Upper lobe of right lung (tissue), 1 donor: ENCODE results near the gene NYAP2. TPM values are rescaled to one million over a fixed set of nuclear protein-coding genes. Genes with fewer than 3 reads are reported as not detected.

Experiments
- ATAC-seq: fragments of 200-7000 bp; cut with Tn5 transposase; one replicate; pipeline ENCODE4 v1.9.1; 2020; ENCODE audit warnings: mild to moderate bottlenecking, moderate library complexity
- DNase-seq: peaks from one replicate; pipeline ENCODE4 v3.0.0-alpha.2; 2020
- H3K27ac ChIP-seq: fragments of 200-600 bp; one replicate; pipeline ENCODE4 v1.8.0; 2022
- H3K27me3 ChIP-seq: fragments of 200-600 bp; one replicate; pipeline ENCODE4 v1.8.0; 2022; ENCODE audit warnings: mild to moderate bottlenecking
- H3K36me3 ChIP-seq: fragments of 200-600 bp; one replicate; pipeline ENCODE4 v1.8.0; 2022
- H3K4me1 ChIP-seq: fragments of 200-600 bp; one replicate; pipeline ENCODE4 v1.8.0; 2022
- H3K4me3 ChIP-seq: fragments of 200-600 bp; one replicate; pipeline ENCODE4 v1.8.0; 2022; ENCODE audit warnings: mild to moderate bottlenecking
- H3K9me3 ChIP-seq: fragments of 200-600 bp; one replicate; pipeline ENCODE4 v1.8.0; 2022
- intact Hi-C: fragments of 100-400 bp; cut with DNase I; formaldehyde crosslinking; loops from one replicate; pipeline ENCODE4 v1.11.0; 2022
- total RNA-seq: library from RNA; stranded (reverse); fragmentation: NEBNext Ultra II Directional; extraction: Animal tissue kit (Norgen Biotek cat#: 25700); gene quantifications from one replicate; pipeline ENCODE4 v1.2.1, GENCODE V29; 2021
- TF ChIP-seq, protein P1 (sequence below): fragments of 200-600 bp; IDR thresholded peaks from one replicate; pipeline ENCODE4 v1.8.0; 2022; ENCODE audit warnings: antibody characterized with exemption
- donor health status: DM: no; HTN: yes; CAD: no; lungs with severe emphysema.

NYAP2 gene
- total RNA-seq, 1 donor from 2014 or later = 0.93 TPM

DNA sequence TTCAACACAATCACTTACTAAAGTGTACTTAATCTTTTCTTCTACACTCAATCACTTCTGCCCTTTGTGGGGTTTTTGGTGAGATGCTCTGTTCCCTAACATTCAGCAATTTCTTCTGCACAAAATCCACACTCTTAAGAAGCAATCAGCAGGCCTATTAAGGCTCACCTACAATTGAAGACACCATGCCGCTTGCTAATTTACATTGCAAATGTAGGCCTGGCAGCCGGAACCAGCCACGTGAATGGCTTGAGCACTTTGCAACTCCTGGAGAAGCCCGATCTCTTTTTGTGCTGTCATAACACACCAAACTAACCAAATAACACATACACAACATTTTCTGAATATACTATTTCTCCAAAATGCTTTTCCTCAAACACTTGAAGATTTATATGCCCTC lies 66.3 kb downstream of the NYAP2 start:
- Histone ChIP-seq H3K9me3 (no peaks in the 10 kb centered on the region), H3K4me1 (no peaks in the 10 kb centered on the region), H3K27me3 (no peaks in the 10 kb centered on the region), H3K36me3 (no peaks in the 10 kb centered on the region), H3K4me3 (no peak overlapping the region), H3K27ac (no peak overlapping the region)
- intact Hi-C loops = no loop called here
- ATAC-seq (no peak), DNase-seq (no peak)
- TF ChIP-seq, protein P1, sequence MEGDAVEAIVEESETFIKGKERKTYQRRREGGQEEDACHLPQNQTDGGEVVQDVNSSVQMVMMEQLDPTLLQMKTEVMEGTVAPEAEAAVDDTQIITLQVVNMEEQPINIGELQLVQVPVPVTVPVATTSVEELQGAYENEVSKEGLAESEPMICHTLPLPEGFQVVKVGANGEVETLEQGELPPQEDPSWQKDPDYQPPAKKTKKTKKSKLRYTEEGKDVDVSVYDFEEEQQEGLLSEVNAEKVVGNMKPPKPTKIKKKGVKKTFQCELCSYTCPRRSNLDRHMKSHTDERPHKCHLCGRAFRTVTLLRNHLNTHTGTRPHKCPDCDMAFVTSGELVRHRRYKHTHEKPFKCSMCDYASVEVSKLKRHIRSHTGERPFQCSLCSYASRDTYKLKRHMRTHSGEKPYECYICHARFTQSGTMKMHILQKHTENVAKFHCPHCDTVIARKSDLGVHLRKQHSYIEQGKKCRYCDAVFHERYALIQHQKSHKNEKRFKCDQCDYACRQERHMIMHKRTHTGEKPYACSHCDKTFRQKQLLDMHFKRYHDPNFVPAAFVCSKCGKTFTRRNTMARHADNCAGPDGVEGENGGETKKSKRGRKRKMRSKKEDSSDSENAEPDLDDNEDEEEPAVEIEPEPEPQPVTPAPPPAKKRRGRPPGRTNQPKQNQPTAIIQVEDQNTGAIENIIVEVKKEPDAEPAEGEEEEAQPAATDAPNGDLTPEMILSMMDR = no peak

DNA sequence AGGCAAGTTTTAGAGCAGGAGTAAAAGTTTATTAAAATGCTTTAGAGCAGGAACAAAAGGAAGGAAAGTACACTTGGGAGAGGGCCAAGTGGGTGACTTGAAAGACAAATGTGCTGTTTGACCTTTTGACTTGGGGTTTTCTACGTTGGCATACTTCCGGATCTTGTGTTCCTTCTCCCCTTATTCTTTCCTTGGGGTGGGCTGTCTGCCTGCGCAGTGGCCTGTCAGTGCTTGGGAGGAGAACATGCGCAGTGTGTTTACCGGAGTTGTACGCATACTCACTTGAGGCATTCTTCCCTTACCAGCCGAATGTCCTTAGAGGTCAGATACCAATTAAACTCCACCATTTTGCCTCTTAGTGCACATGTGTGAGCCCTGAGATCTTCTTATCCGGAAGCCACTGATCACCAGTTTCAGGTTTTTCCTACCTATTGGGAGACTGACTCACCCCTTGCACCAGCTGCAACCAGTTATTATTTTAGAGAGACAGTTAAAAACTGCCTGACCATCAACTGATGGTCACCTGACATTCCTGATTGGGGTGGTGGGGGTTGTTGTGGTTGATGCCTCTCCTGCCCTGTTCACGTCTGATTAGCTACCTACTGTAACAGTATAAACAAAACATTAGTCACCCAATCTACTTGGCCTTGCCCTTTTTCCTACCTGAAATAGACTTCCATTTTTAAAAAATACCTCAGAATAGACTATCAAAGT lies 67.5 kb downstream of the NYAP2 start:
- H3K27ac ChIP-seq = no peak overlapping the region
- no peak for DNase-seq
- ATAC-seq = no peak
- H3K27me3 ChIP-seq = no peaks in the 10 kb centered on the region
- H3K36me3 ChIP-seq = no peaks in the 10 kb centered on the region
- H3K9me3 ChIP-seq = no peaks in the 10 kb centered on the region
- no peaks in the 10 kb centered on the region for H3K4me1 ChIP-seq
- intact Hi-C loops = no loop called here
- H3K4me3 ChIP-seq = no peak overlapping the region
- TF ChIP-seq, protein P1 = no peak

DNA sequence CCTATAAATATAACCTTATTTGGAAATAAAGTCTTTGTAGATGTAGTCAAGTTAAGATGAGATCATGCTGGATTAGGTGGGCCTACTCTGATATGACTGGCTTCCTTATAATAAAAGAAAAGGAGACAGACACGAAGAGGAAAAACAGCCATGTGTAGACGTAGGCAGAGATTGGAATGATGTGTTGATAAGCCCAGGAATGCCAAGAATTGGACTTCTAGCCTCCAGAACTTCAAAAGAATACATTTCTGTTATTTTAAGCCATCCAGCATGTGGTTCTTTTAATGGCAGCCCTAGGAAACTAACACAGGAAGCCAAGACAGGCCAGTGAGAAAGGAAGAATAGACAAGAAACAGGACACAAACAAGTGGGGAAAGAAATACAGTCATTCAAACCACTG lies 68.6 kb downstream of the NYAP2 start:
- no peaks in the 10 kb centered on the region for H3K27me3 ChIP-seq
- H3K9me3 ChIP-seq = no peaks in the 10 kb centered on the region
- no peaks in the 10 kb centered on the region for H3K36me3 ChIP-seq
- H3K4me3 ChIP-seq = no peak overlapping the region
- no peak overlapping the region for H3K27ac ChIP-seq
- TF ChIP-seq, protein P1 = no peak
- H3K4me1 ChIP-seq = no peaks in the 10 kb centered on the region
- DNase-seq = no peak
- ATAC-seq = no peak
- intact Hi-C loops = no loop called here

DNA sequence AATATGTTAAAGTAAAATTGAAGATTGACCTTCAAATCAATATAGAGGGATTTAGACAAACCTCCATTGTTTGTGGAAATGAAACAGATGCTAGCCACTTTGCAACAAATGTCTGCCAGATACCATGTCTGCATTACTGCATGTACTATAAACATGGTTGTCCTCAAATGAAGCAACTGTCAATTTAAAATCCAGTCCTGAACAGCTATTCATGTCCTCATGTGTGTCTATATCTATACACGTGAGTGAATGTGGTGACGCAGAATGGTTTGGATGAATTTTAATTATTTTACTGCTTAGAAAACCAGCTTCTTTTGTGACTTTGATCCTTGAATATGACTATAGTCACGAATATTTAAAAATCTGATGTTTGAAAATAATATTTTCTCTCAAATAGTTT lies 71.5 kb downstream of the NYAP2 start:
- no peaks in the 10 kb centered on the region for H3K36me3 ChIP-seq
- no peaks in the 10 kb centered on the region for H3K9me3 ChIP-seq
- ATAC-seq = no peak
- TF ChIP-seq, protein P1 = no peak
- H3K27me3 ChIP-seq = no peaks in the 10 kb centered on the region
- no peaks in the 10 kb centered on the region for H3K4me1 ChIP-seq
- H3K4me3 ChIP-seq = no peak overlapping the region
- H3K27ac ChIP-seq = no peak overlapping the region
- DNase-seq = no peak
- intact Hi-C loops = no loop called here

DNA sequence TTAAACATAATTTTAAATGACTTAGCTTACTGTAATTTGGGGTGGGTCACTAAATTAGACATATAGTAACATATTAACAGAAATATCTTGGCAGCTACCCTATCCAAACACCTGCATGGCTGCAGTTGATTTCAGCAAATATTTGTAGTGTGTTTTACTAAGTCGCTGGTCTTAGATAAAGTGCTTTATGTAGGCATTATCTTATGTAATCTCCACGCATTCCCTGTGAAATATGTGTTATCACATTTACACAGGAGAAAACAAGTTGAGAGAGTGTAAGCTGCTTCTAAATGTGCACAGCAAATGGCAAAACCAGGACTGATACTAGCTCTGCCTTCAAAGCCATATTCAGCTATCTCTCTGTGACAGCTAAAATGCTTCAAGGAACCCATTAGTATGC lies 72.0 kb downstream of the NYAP2 start:
- DNase-seq = no peak
- Histone ChIP-seq H3K36me3 (no peaks in the 10 kb centered on the region), H3K27ac (no peak overlapping the region), H3K27me3 (no peaks in the 10 kb centered on the region), H3K4me1 (no peaks in the 10 kb centered on the region), H3K9me3 (no peaks in the 10 kb centered on the region), H3K4me3 (no peak overlapping the region)
- peak; percentile 54 for ATAC-seq
- TF ChIP-seq, protein P1 = no peak
- intact Hi-C loops = no loop called here

DNA sequence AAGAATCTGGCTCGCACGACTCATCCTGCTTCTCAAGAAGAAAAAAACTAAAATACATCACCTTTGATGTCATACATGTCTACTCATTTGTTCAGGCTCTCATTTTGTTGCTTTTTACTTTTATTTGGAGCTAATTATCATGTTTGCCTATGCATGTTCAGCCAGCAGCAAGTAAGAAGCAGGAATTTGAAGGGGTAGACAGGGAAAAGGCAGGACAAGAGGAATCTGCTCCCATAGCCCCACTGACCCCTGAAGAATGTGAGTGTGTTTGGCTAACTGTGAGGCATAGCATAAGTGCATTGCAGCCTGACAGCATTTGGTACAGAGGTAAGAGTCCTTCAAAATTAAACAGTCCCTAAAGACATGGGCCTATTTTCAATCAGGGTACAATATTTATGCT lies 72.7 kb downstream of the NYAP2 start:
- DNase-seq = no peak
- TF ChIP-seq, protein P1 = no peak
- Histone ChIP-seq H3K9me3 (no peaks in the 10 kb centered on the region), H3K4me1 (no peaks in the 10 kb centered on the region), H3K4me3 (no peak overlapping the region), H3K27ac (no peak overlapping the region), H3K36me3 (no peaks in the 10 kb centered on the region), H3K27me3 (no peaks in the 10 kb centered on the region)
- ATAC-seq = peak; percentile 41
- intact Hi-C loops = no loop called here
